Body of pancreas (tissue), 4 donors: ENCODE measurements around the gene PHLPP2. TPM values are rescaled to one million over a fixed set of nuclear protein-coding genes. Genes with fewer than 3 reads are reported as not detected.

Experiments used
- ATAC-seq: fragments of 150-250 bp; one replicate; pipeline ENCODE4 v1.9.1; 2016
- DNase-seq, 4 donors: peaks; one replicate each; pipeline ENCODE4 v3.0.0-alpha.2; 2019
- H3K27ac ChIP-seq, 4 donors: fragments of 200-600 bp; sonication (generic); 1 replicate in 3 of 4; 2 replicates in 1 of 4; pipeline versions ENCODE4 v1.5.1 to v1.6.1; 2016 to 2019; ENCODE audit warnings: mild to moderate bottlenecking in 1 of 4, mixed read lengths in 1 of 4, moderate library complexity in 1 of 4
- H3K27me3 ChIP-seq, 2 donors: fragments of 200-600 bp; sonication (generic); one replicate each; pipeline ENCODE4 v1.6.0; 2016; ENCODE audit warnings: mild to moderate bottlenecking in 1 of 2
- H3K36me3 ChIP-seq, 2 donors: fragments of 200-600 bp; sonication (generic); replicated peaks in 1 of 2; 2 replicates each; pipeline ENCODE4 v1.5.1; 2016; ENCODE audit warnings: low read depth in 2 of 2; ENCODE audit not compliant: insufficient read depth in 1 of 2
- H3K4me1 ChIP-seq: fragments of 200-600 bp; sonication (generic); one replicate; pipeline ENCODE4 v1.6.0; 2016
- H3K4me3 ChIP-seq, 2 donors: fragments of 200-600 bp; sonication (generic); 1 replicate in 1 of 2; 2 replicates in 1 of 2; pipeline ENCODE4 v1.5.1; 2016 to 2019
- H3K9me3 ChIP-seq, 3 donors: fragments of 200-600 bp; sonication (generic); 1 replicate in 2 of 3; 2 replicates in 1 of 3; pipeline ENCODE4 v1.5.1; 2016
- POLR2A ChIP-seq, 3 donors: fragments of 450-650 bp; IDR thresholded peaks; one replicate each; pipeline ENCODE4 v1.6.1; 2016; ENCODE audit warnings: antibody characterized with exemption in 3 of 3, mild to moderate bottlenecking in 2 of 3
- WGBS, 2 donors: methylation state at CpG; one replicate each; pipeline ENCODE4 v1.1.5; 2017; 5-methylcytosine and 5-hydroxymethylcytosine counted together
- intact Hi-C: fragments of 100-400 bp; cut with DNase I; formaldehyde crosslinking; loops from one replicate; pipeline ENCODE4 v1.15.1; 2023
- total RNA-seq, 2 donors: library from RNA; depleted of rRNA; stranded (reverse); fragments of >200 nt; gene quantifications; one replicate each; pipeline ENCODE4 v1.1.0, GENCODE V29; 2016
- TF ChIP-seq, protein P1 (sequence below), 7 experiments: fragments of 450-650 bp in 4 of 7; fragments of 200-600 bp in 3 of 7; sonication (generic) in 3 of 7; IDR thresholded peaks; one replicate each; pipeline ENCODE4 v1.5.1; 2016 to 2019; ENCODE audit warnings: antibody characterized with exemption in 7 of 7

PHLPP2 gene, protein sequence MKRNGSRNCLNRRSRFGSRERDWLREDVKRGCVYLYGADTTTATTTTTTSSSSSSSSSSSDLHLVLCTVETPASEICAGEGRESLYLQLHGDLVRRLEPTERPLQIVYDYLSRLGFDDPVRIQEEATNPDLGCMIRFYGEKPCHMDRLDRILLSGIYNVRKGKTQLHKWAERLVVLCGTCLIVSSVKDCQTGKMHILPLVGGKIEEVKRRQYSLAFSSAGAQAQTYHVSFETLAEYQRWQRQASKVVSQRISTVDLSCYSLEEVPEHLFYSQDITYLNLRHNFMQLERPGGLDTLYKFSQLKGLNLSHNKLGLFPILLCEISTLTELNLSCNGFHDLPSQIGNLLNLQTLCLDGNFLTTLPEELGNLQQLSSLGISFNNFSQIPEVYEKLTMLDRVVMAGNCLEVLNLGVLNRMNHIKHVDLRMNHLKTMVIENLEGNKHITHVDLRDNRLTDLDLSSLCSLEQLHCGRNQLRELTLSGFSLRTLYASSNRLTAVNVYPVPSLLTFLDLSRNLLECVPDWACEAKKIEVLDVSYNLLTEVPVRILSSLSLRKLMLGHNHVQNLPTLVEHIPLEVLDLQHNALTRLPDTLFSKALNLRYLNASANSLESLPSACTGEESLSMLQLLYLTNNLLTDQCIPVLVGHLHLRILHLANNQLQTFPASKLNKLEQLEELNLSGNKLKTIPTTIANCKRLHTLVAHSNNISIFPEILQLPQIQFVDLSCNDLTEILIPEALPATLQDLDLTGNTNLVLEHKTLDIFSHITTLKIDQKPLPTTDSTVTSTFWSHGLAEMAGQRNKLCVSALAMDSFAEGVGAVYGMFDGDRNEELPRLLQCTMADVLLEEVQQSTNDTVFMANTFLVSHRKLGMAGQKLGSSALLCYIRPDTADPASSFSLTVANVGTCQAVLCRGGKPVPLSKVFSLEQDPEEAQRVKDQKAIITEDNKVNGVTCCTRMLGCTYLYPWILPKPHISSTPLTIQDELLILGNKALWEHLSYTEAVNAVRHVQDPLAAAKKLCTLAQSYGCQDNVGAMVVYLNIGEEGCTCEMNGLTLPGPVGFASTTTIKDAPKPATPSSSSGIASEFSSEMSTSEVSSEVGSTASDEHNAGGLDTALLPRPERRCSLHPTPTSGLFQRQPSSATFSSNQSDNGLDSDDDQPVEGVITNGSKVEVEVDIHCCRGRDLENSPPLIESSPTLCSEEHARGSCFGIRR (N-terminal part only)
- 1 to 10 TPM; 4.2 to 5.9 TPM for total RNA-seq

DNA sequence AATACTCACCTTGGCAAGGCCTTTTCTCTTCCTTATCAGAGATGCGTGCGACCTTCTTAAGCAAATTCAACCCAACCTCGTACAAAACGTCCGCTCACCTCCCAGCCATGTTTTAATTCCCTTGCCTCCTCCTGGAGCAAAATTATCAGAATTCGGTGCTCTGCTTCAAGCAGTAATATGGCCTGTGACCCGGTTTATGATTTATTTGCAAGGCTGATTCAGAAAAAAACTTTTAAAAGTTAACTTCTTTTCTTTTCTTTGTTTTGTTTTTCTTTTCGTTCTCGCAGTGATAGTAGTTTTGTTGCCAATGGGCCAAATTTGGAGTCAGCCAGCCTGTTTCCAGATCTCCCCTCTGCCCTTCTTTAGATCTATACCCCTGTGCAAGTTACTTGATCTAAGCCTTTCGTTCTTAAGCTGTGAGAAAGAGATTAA is at the start of gene PHLPP2:
TSS of gene PHLPP2 (minus strand) at position 382 of the 432 bp plus-strand sequence. CDS start 9,906 bp downstream, outside the sequence.
- Histone ChIP-seq H3K4me1 (peaks cover 6% of the 10 kb centered on the region), H3K36me3 (no peaks in the 10 kb centered on the region), H3K4me3 (peak within 1 kb of the TSS in 1 of 2 donors; percentile 67), H3K27ac (peak within 1 kb of the TSS; percentile 75 to 86 (median 80)), H3K9me3 (no peaks in the 10 kb centered on the region), H3K27me3 (no peaks in the 10 kb centered on the region)
- intact Hi-C loops, result no loop called here
- TF ChIP-seq, protein P1, sequence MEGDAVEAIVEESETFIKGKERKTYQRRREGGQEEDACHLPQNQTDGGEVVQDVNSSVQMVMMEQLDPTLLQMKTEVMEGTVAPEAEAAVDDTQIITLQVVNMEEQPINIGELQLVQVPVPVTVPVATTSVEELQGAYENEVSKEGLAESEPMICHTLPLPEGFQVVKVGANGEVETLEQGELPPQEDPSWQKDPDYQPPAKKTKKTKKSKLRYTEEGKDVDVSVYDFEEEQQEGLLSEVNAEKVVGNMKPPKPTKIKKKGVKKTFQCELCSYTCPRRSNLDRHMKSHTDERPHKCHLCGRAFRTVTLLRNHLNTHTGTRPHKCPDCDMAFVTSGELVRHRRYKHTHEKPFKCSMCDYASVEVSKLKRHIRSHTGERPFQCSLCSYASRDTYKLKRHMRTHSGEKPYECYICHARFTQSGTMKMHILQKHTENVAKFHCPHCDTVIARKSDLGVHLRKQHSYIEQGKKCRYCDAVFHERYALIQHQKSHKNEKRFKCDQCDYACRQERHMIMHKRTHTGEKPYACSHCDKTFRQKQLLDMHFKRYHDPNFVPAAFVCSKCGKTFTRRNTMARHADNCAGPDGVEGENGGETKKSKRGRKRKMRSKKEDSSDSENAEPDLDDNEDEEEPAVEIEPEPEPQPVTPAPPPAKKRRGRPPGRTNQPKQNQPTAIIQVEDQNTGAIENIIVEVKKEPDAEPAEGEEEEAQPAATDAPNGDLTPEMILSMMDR (IDR thresholded peaks at IDR 0.05), result peak in 1 of 7 experiments; percentile 2
- TF ChIP-seq POLR2A (IDR thresholded peaks at IDR 0.05), result no peak
- ATAC-seq (no peak), DNase-seq (no peak)
- WGBS, 2 donors, result 9 to 10% methylated on average over 10 of the region's 10 CpGs

DNA sequence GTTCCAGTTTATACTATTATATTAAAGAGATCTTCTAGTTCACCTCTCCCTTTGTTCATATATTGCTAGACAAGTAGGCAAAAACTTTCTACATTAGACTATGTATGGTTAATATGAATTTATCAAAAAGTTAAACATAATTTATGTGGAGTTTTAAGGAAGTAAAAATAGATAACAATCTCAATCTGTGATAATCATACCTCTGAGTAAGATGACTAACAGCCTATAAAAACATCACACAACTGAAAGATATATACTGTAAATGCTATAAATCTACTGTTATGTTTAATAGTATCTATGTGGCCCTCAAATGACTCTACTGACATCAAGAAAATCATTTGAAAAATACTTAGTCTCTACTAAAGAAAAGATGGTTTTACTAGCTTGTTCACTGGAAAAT is 47.1 kb upstream of the PHLPP2 start:
- ATAC-seq, result no peak
- H3K4me3 ChIP-seq, result no peak overlapping the region
- H3K27me3 ChIP-seq, result no peaks in the 10 kb centered on the region
- no peak for TF ChIP-seq POLR2A (IDR thresholded peaks at IDR 0.05)
- TF ChIP-seq, protein P1 (IDR thresholded peaks at IDR 0.05), result no peak
- H3K4me1 ChIP-seq, result peaks cover 10% of the 10 kb centered on the region
- no peaks in the 10 kb centered on the region for H3K9me3 ChIP-seq
- DNase-seq, result no peak
- H3K36me3 ChIP-seq, result peaks cover 0 to 14% of the 10 kb centered on the region in 2 donors
- H3K27ac ChIP-seq, result no peak overlapping the region
- intact Hi-C loops, result no loop called here

DNA sequence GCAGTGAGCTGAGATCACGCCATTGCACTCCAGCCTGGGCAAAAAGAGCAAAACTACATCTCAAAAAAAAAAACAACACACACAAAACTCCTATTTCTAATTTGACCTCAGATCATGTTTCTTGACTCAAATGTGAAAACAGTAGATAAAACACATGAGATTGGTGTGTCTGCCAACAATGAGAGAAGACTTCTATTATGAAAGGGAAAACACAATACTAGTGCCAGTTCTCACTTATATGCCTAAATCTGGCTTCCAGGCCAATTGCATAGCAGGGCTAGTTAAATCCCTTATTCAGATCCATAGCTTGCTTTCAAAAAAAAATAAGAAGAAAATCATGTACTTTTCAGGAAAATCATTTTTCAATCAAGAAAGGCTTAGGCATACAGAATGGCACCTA is 44.7 kb upstream of the PHLPP2 start:
- intact Hi-C loops, result no loop called here
- no peak for TF ChIP-seq POLR2A (IDR thresholded peaks at IDR 0.05)
- TF ChIP-seq, protein P1 (IDR thresholded peaks at IDR 0.05), result no peak
- 92 to 96% methylated on average over 1 of the region's 1 CpG for WGBS, 2 donors
- peaks cover 10% of the 10 kb centered on the region for H3K4me1 ChIP-seq
- no peaks in the 10 kb centered on the region for H3K27me3 ChIP-seq
- no peak overlapping the region for H3K27ac ChIP-seq
- no peak for DNase-seq
- no peaks in the 10 kb centered on the region for H3K9me3 ChIP-seq
- H3K36me3 ChIP-seq, result peaks cover 0 to 14% of the 10 kb centered on the region in 2 donors
- ATAC-seq, result no peak
- H3K4me3 ChIP-seq, result no peak overlapping the region

DNA sequence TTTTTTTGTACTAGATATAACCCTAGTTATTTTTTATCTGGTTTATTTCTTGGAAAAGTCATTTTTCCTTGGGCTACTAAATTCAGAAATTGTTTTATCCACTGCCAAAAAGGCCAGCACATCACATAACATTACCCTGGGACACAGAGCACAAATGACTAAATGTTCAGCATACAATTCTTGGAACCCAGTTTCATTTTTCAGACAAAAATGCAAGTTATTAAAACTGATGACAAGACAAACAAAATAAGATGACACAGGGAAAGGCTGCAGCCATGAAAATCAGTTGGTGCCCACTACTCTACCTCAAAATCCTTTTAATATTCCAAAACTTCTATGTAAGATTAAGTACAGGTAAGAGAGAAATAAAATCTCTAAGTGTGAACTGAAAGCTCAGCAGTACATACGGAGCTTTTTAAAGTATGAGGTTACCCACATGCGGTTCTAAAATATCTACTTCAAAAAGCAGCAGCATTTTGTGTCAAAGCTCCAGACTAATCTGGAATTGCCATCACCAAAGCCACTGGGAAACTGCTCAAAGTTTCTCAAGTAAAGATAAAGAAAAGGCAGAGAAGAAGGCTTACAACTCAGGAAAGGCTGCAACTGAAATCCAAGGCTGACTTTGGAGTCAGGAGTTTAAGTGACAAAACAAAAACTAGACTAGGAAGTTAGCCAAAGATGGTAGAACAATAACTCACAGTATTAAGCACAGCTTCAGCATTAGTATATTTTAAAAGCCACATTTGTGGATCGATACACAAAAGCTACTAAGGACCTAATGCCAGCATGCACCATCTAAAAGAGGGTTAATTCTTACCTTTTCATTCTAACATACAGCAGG is 42.8 kb upstream of the PHLPP2 start:
- H3K4me3 ChIP-seq, result no peak overlapping the region
- H3K4me1 ChIP-seq, result peaks cover 10% of the 10 kb centered on the region
- DNase-seq (no peak), ATAC-seq (no peak)
- TF ChIP-seq, protein P1 (IDR thresholded peaks at IDR 0.05), result no peak
- TF ChIP-seq POLR2A (IDR thresholded peaks at IDR 0.05), result no peak
- 68 to 72% methylated on average over 3 of the region's 3 CpGs for WGBS, 2 donors
- H3K27ac ChIP-seq, result peak overlapping the region in 2 of 4 donors; percentile 45 to 48
- no peaks in the 10 kb centered on the region for H3K27me3 ChIP-seq
- intact Hi-C loops, result no loop called here
- peaks cover under 1 to 17% of the 10 kb centered on the region in 2 donors for H3K36me3 ChIP-seq
- no peaks in the 10 kb centered on the region for H3K9me3 ChIP-seq
